GM18951 (cell line): Measurements from ENCODE around the gene SPDYE4.

Experiments used
- POLR2A ChIP-seq: IDR thresholded peaks from 4 replicates; pipeline ENCODE4 v1.6.1; 2011; ENCODE audit warnings: mild to moderate bottlenecking; ENCODE audit not compliant: insufficient read length, insufficient read depth; ENCODE audit errors: extremely low read depth
- in situ Hi-C: fragments of 300-500 bp; cut with MboI; formaldehyde crosslinking; loops from one replicate; pipeline ENCODE4 v1.12.0; 2022; ENCODE audit warnings: low sequenced_read_pairs, mixed read lengths, inconsistent platforms; ENCODE audit not compliant: unreplicated experiment

SPDYE4 gene

GRCh38 chr17:8709006-8709405, 49.3 kb downstream of the SPDYE4 start:
- no peak for TF ChIP-seq POLR2A
- in situ Hi-C loops = no loop called here

GRCh38 chr17:8708025-8708461, 50.3 kb downstream of the SPDYE4 start:
- in situ Hi-C loops = no loop called here
- TF ChIP-seq POLR2A = no peak

GRCh38 chr17:8707332-8708024, 50.9 kb downstream of the SPDYE4 start:
- no peak for TF ChIP-seq POLR2A
- in situ Hi-C loops = no loop called here

- in situ Hi-C loops = no loop called here
- no peak for TF ChIP-seq POLR2A
These were observed 51.9 kb downstream of the SPDYE4 start for GRCh38 chr17:8706431-8706830.

GRCh38 chr17:8705427-8705826, 52.9 kb downstream of the SPDYE4 start:
- TF ChIP-seq POLR2A = no peak
- in situ Hi-C loops = no loop called here

GRCh38 chr17:8703001-8703400, 55.3 kb downstream of the SPDYE4 start:
- in situ Hi-C loops = no loop called here
- TF ChIP-seq POLR2A = no peak

GRCh38 chr17:8701754-8702153, 56.6 kb downstream of the SPDYE4 start:
- TF ChIP-seq POLR2A = no peak
- in situ Hi-C loops = no loop called here

GRCh38 chr17:8701221-8701620, 57.1 kb downstream of the SPDYE4 start:
- TF ChIP-seq POLR2A = no peak
- in situ Hi-C loops = no loop called here
